Hematopoietic multipotent progenitor cell treated with erythropoietin and hydrocortisone succinate and interleukin-3 and kit ligand, for 4 days (in vitro differentiated cells): ENCODE measurements around the gene ANKRD24.
"Not testable (repeated sequence)": the region's sequence is repeated elsewhere in the genome, so short reads cannot be mapped to it uniquely, and the experiment has no call there.

Source experiments
- DNase-seq: peaks from one replicate; pipeline ENCODE4 v3.0.0-alpha.2; 2015

Gene ANKRD24

GRCh38 chr19:4174213-4174894 lies 8.1 kb upstream of the ANKRD24 start:
- no peak for DNase-seq

GRCh38 chr19:4174895-4175668 lies 7.4 kb upstream of the ANKRD24 start:
- no peak for DNase-seq

GRCh38 chr19:4175669-4175931 lies 6.9 kb upstream of the ANKRD24 start:
- DNase-seq, result no peak

- no peak for DNase-seq
Measured at GRCh38 chr19:4177146-4177545, 5.3 kb upstream of the ANKRD24 start.

- DNase-seq, result no peak
Measured at GRCh38 chr19:4178990-4179389, 3.5 kb upstream of the ANKRD24 start.

- DNase-seq, result peak; percentile 87
Measured at GRCh38 chr19:4181053-4181508, 1.4 kb upstream of the ANKRD24 start.

GRCh38 chr19:4183967-4184717 lies 1.7 kb downstream of the ANKRD24 start:
- DNase-seq, result no peak

GRCh38 chr19:4184718-4185352 lies 2.3 kb downstream of the ANKRD24 start:
- no peak for DNase-seq

- no peak for DNase-seq
Measured at GRCh38 chr19:4185413-4186086, 3.1 kb downstream of the ANKRD24 start.

GRCh38 chr19:4186087-4186993 lies 3.9 kb downstream of the ANKRD24 start:
- peak; percentile 91 for DNase-seq

- DNase-seq, result no peak
Measured at GRCh38 chr19:4187313-4188122, 5.0 kb downstream of the ANKRD24 start.

GRCh38 chr19:4189641-4190040 lies 7.2 kb downstream of the ANKRD24 start:
- no peak for DNase-seq

- DNase-seq, result not testable (repeated sequence)
Measured at GRCh38 chr19:4192537-4192936, 10.0 kb downstream of the ANKRD24 start.

GRCh38 chr19:4194353-4194752 lies 11.9 kb downstream of the ANKRD24 start:
- DNase-seq, result no peak

GRCh38 chr19:4196009-4196408 lies 13.5 kb downstream of the ANKRD24 start:
- DNase-seq, result no peak

GRCh38 chr19:4196587-4197148 lies 14.2 kb downstream of the ANKRD24 start:
- DNase-seq, result no peak

GRCh38 chr19:4197228-4197624 lies 14.7 kb downstream of the ANKRD24 start:
- no peak for DNase-seq

GRCh38 chr19:4197625-4198466 lies 15.4 kb downstream of the ANKRD24 start:
- peak; percentile 39 for DNase-seq

- DNase-seq, result no peak
Measured at GRCh38 chr19:4198467-4199126, 16.1 kb downstream of the ANKRD24 start.
